ENCODE measurements around the gene MGA. TPM values are rescaled to one million over a fixed set of nuclear protein-coding genes. Genes with fewer than 3 reads are reported as not detected.

The MGA gene
- polyA plus RNA-seq, 1 donor (not counting 4 experiments of a cell fraction or from before 2014, with no cell fraction given), result 6.3 TPM

- H3K79me2 ChIP-seq (ENCODE audit: control insufficient read depth, insufficient read depth, low read length), result peaks cover 55% of the 10 kb centered on the region
- H3K9ac ChIP-seq (ENCODE audit: control insufficient read depth, extremely low read depth, insufficient read depth, low read length), result peak overlapping the region; percentile 42
- no peak for DNase-seq (ENCODE audit: low read depth, low spot score)
- H2AFZ ChIP-seq (ENCODE audit: control insufficient read depth, low read length), result no peak overlapping the region
- H3K4me2 ChIP-seq (ENCODE audit: control insufficient read depth, extremely low read depth, insufficient read depth, low read depth, low read length), result peak overlapping the region; percentile 39
- no peak for FAIRE-seq
- H3K27me3 ChIP-seq (ENCODE audit: control insufficient read depth, extremely low read depth, insufficient read depth, low read length), result no peaks in the 10 kb centered on the region
- H4K20me1 ChIP-seq (ENCODE audit: control insufficient read depth, extremely low read depth, insufficient read depth, low read length), result no peaks in the 10 kb centered on the region
- dilution Hi-C loops (cut with MboI; ENCODE audit: extremely low pct_ligation_motif_present, low sequenced_read_pairs), result no loop called here
- no peak overlapping the region for H3K4me3 ChIP-seq (ENCODE audit: control insufficient read depth in 2 of 3, extremely low read depth in 1 of 3, insufficient read depth in 2 of 3, low read depth in 1 of 3, low read length in 3 of 3)
- peaks cover 31 to 63% of the 10 kb centered on the region in 2 experiments for H3K36me3 ChIP-seq (ENCODE audit: control insufficient read depth in 2 of 2, extremely low read depth in 1 of 2, insufficient read depth in 2 of 2, low read length in 2 of 2)
- H3K27ac ChIP-seq (ENCODE audit: control insufficient read depth, insufficient read depth, low read length), result peak overlapping the region; percentile 59
- H3K4me1 ChIP-seq (ENCODE audit: control insufficient read depth, extremely low read depth, insufficient read depth, low read length), result peaks cover 47% of the 10 kb centered on the region
- TF ChIP-seq EZH2 (IDR thresholded peaks at IDR 0.05; ENCODE audit: low read length), result no peak
- no peak for TF ChIP-seq CTCF (optimal IDR thresholded peaks at IDR 0.05 in 1 of 3, IDR thresholded peaks at IDR 0.05 in 1 of 3, conservative IDR thresholded peaks at IDR 0.05 in 1 of 3; ENCODE audit: extremely low read depth in 1 of 3, insufficient read depth in 2 of 3, low read length in 3 of 3)
- H3K9me1 ChIP-seq (ENCODE audit: control insufficient read depth, extremely low read depth, insufficient read depth, low read length), result no peaks in the 10 kb centered on the region
- no peaks in the 10 kb centered on the region for H3K9me3 ChIP-seq (ENCODE audit: control insufficient read depth, low read depth, low read length)
Measured at GRCh38 chr15:41809526-41810220, 149.5 kb downstream of the MGA start.

GRCh38 chr15:41810651-41811431 lies 150.6 kb downstream of the MGA start:
- Histone ChIP-seq H3K27me3 (ENCODE audit: control insufficient read depth, extremely low read depth, insufficient read depth, low read length) (no peaks in the 10 kb centered on the region), H3K36me3 (ENCODE audit: control insufficient read depth in 2 of 2, extremely low read depth in 1 of 2, insufficient read depth in 2 of 2, low read length in 2 of 2) (peaks cover 41 to 71% of the 10 kb centered on the region in 2 experiments), H4K20me1 (ENCODE audit: control insufficient read depth, extremely low read depth, insufficient read depth, low read length) (no peaks in the 10 kb centered on the region), H3K9me3 (ENCODE audit: control insufficient read depth, low read depth, low read length) (no peaks in the 10 kb centered on the region), H3K27ac (ENCODE audit: control insufficient read depth, insufficient read depth, low read length) (peak overlapping the region; percentile 59), H3K9me1 (ENCODE audit: control insufficient read depth, extremely low read depth, insufficient read depth, low read length) (no peaks in the 10 kb centered on the region), H3K4me2 (ENCODE audit: control insufficient read depth, extremely low read depth, insufficient read depth, low read depth, low read length) (no peak overlapping the region), H3K79me2 (ENCODE audit: control insufficient read depth, insufficient read depth, low read length) (peaks cover 48% of the 10 kb centered on the region), H2AFZ (ENCODE audit: control insufficient read depth, low read length) (no peak overlapping the region), H3K4me1 (ENCODE audit: control insufficient read depth, extremely low read depth, insufficient read depth, low read length) (peaks cover 35% of the 10 kb centered on the region), H3K4me3 (ENCODE audit: control insufficient read depth in 2 of 3, extremely low read depth in 1 of 3, insufficient read depth in 2 of 3, low read depth in 1 of 3, low read length in 3 of 3) (no peak overlapping the region), H3K9ac (ENCODE audit: control insufficient read depth, extremely low read depth, insufficient read depth, low read length) (no peak overlapping the region)
- FAIRE-seq (no peak), DNase-seq (ENCODE audit: low read depth, low spot score) (no peak)
- no peak for TF ChIP-seq EZH2 (IDR thresholded peaks at IDR 0.05; ENCODE audit: low read length)
- dilution Hi-C loops (cut with MboI; ENCODE audit: extremely low pct_ligation_motif_present, low sequenced_read_pairs), result no loop called here

Data from keratinocyte (primary cell).